GM12878 (cell line): Measurements from ENCODE around the gene FLYWCH2. TPM values are rescaled to one million over a fixed set of nuclear protein-coding genes. Genes with fewer than 3 reads are reported as not detected.
A peak's percentile ranks its signal among the peaks of the same experiment; 100 is the strongest.

Source experiments
- ATAC-seq: fragments of 200-7000 bp; cut with Tn5 transposase; 3 replicates; pipeline ENCODE4 v1.9.1; 2020; ENCODE audit warnings: mild to moderate bottlenecking, moderate library complexity
- BruUV-seq: library from RNA; stranded (reverse); fragments of 400-500 nt; replicated peaks from 2 replicates; lab custom pipeline; 2021; lab: Mats Ljungman, UMichigan
- CTCF ChIA-PET: fragments of 300-600 bp; sonication (Branson Sonifier 250); formaldehyde crosslinking; extraction: SDS; loops from one replicate; lab custom pipeline; 2021; ENCODE audit warnings: inconsistent platforms; lab: Yijun Ruan, JAX
- POLR2A ChIA-PET: fragments of 350-600 bp; formaldehyde crosslinking; extraction: SDS; loops from one replicate; lab custom pipeline; 2021; ENCODE audit warnings: inconsistent platforms; lab: Charles Lee
- RAD21 ChIA-PET: fragments of 300-600 bp; sonication (Branson Sonifier 250); formaldehyde crosslinking; loops from one replicate; lab custom pipeline; 2023; ENCODE audit warnings: antibody characterized with exemption; ENCODE audit not compliant: unreplicated experiment; lab: Charles Lee
- SMC1A ChIA-PET: fragments of 300-600 bp; sonication (Branson Sonifier 250); formaldehyde crosslinking; loops from one replicate; lab custom pipeline; 2023; ENCODE audit not compliant: unreplicated experiment, uncharacterized antibody; lab: Charles Lee
- DNase-seq: peaks from one replicate; pipeline ENCODE4 v3.0.0-alpha.2; 2011; ENCODE audit warnings: low read depth, low spot score
- FAIRE-seq: peaks from 3 replicates; lab custom pipeline; 2011; peaks lifted over from hg19 to GRCh38; lab: Jason Lieb, UNC
- H2AFZ ChIP-seq: 2 replicates; pipeline ENCODE4 v1.6.0; 2011; ENCODE audit warnings: low read depth, low read length, control low read depth; ENCODE audit not compliant: control insufficient read depth
- H3K27ac ChIP-seq: 2 replicates; pipeline ENCODE4 v1.5.1; 2011; ENCODE audit warnings: control low read depth; ENCODE audit not compliant: control insufficient read depth, insufficient read depth
- H3K27me3 ChIP-seq, 2 experiments: replicated peaks in 1 of 2; 2 replicates each; pipeline versions ENCODE4 v1.6.0 to v1.6.1; 2011; ENCODE audit warnings: low read length in 1 of 2; ENCODE audit not compliant: control insufficient read depth in 2 of 2, insufficient read depth in 2 of 2
- H3K36me3 ChIP-seq, 2 experiments: 2 replicates each; pipeline ENCODE4 v1.5.1; 2011; ENCODE audit warnings: low read length in 1 of 2; ENCODE audit not compliant: control insufficient read depth in 2 of 2, insufficient read depth in 2 of 2
- H3K4me1 ChIP-seq: 2 replicates; pipeline ENCODE4 v1.6.1; 2011; ENCODE audit warnings: mild to moderate bottlenecking, low read length, moderate library complexity, mixed read lengths; ENCODE audit not compliant: control insufficient read depth, insufficient read depth
- H3K4me2 ChIP-seq: 2 replicates; pipeline ENCODE4 v1.6.0; 2011; ENCODE audit warnings: control low read depth; ENCODE audit not compliant: control insufficient read depth, insufficient read depth
- H3K4me3 ChIP-seq: fragments of 200-600 bp; sonication (generic); 2 replicates; pipeline ENCODE4 v1.5.1; 2016
- H3K79me2 ChIP-seq: 2 replicates; pipeline ENCODE4 v1.6.0; 2011; ENCODE audit warnings: low read length; ENCODE audit not compliant: control insufficient read depth, insufficient read depth
- H3K9ac ChIP-seq: 2 replicates; pipeline ENCODE4 v1.8.0; 2011; ENCODE audit warnings: low read length, control low read depth, mixed read lengths; ENCODE audit not compliant: control insufficient read depth, insufficient read depth
- H3K9me3 ChIP-seq: replicated peaks from 3 replicates; pipeline ENCODE4 v1.5.1; 2011; ENCODE audit warnings: mild to moderate bottlenecking, low read length; ENCODE audit not compliant: control insufficient read depth, insufficient read depth
- H4K20me1 ChIP-seq: 2 replicates; pipeline ENCODE4 v1.6.0; 2011; ENCODE audit not compliant: control insufficient read depth, insufficient read depth
- BACH1 ChIP-seq: fragments of 450-650 bp; IDR thresholded peaks from 2 replicates; pipeline ENCODE4 v1.6.1; 2017; ENCODE audit warnings: mild to moderate bottlenecking, borderline replicate concordance
- MEF2B ChIP-seq: fragments of 450-650 bp; IDR thresholded peaks from 2 replicates; pipeline ENCODE4 v1.6.1; 2018; ENCODE audit warnings: mild to moderate bottlenecking, moderate library complexity; ENCODE audit not compliant: partially characterized antibody, poor library complexity, severe bottlenecking
- MTA2 ChIP-seq: fragments of 450-650 bp; IDR thresholded peaks from 2 replicates; pipeline ENCODE4 v1.6.1; 2016; ENCODE audit warnings: low read depth, mild to moderate bottlenecking, moderate library complexity
- WGBS: methylation state at CpG from one replicate; pipeline ENCODE4 v1.1.6; 2016; ENCODE audit warnings: low lambda C conversion rate; ENCODE audit not compliant: insufficient replicate concordance, insufficient coverage; ENCODE audit errors: missing lambda C conversion rate; 5-methylcytosine and 5-hydroxymethylcytosine counted together
- in situ Hi-C: fragments of 300-500 bp; cut with MboI; formaldehyde crosslinking; loops from 9 replicates; pipeline ENCODE4 v1.14.3; 2018; ENCODE audit warnings: mixed read lengths
- intact Hi-C: fragments of 100-400 bp; cut with micrococcal nuclease; formaldehyde crosslinking; loops from one replicate; pipeline ENCODE4 v1.14.2; 2022; ENCODE audit not compliant: unreplicated experiment
- polyA plus RNA-seq, 11 experiments: library from polyadenylated mRNA; depleted of rRNA in 4 of 11; unstranded in 6 of 11; stranded (reverse) in 5 of 11; fragments of >200 nt; fragmentation: Nextera tagmentation in 4 of 11; fragmentation: Illumina TruSeq in 1 of 11; extraction: Ambion mirVana in 4 of 11; extraction: Trizol in 1 of 11; gene quantifications; 1 replicate in 1 of 11; 2 replicates in 10 of 11; pipeline versions ENCODE4 v1.2.1 to v1.2.3, GENCODE V29; 2011 to 2016; ENCODE audit warnings: inconsistent platforms in 2 of 11, missing spikeins in 2 of 11, low read depth in 1 of 11
- total RNA-seq, 4 experiments: library from RNA; depleted of rRNA in 3 of 4; stranded (reverse); fragments of >200 nt in 3 of 4; fragmentation: Illumina TruSeq in 1 of 4; extraction: Trizol in 1 of 4; gene quantifications; 2 replicates each; pipeline versions ENCODE4 v1.2.1 to v1.2.3, GENCODE V29; 2013 to 2021
- TF ChIP-seq, protein P1 (sequence below): fragments of 450-650 bp; IDR thresholded peaks from 2 replicates; pipeline ENCODE4 v1.6.1; 2018; ENCODE audit warnings: mild to moderate bottlenecking, low read depth, moderate library complexity; ENCODE audit not compliant: partially characterized antibody
- TF ChIP-seq, protein P2 (sequence below): IDR thresholded peaks from 2 replicates; pipeline ENCODE4 v1.6.1; 2012; ENCODE audit warnings: low read depth, low read length, improper control_type of control experiment
- TF ChIP-seq, protein P3 (sequence below): fragments of 450-650 bp; conservative IDR thresholded peaks from 2 replicates; pipeline ENCODE4 v1.6.1; 2017; ENCODE audit warnings: mild to moderate bottlenecking, moderate library complexity

FLYWCH2 gene
- total and polyA plus RNA-seq, 10 of the 15 experiments (the other 5 are each of a cell fraction or from before 2014, with no cell fraction given): 0.27 to 43.1 (median 17.7) TPM

DNA sequence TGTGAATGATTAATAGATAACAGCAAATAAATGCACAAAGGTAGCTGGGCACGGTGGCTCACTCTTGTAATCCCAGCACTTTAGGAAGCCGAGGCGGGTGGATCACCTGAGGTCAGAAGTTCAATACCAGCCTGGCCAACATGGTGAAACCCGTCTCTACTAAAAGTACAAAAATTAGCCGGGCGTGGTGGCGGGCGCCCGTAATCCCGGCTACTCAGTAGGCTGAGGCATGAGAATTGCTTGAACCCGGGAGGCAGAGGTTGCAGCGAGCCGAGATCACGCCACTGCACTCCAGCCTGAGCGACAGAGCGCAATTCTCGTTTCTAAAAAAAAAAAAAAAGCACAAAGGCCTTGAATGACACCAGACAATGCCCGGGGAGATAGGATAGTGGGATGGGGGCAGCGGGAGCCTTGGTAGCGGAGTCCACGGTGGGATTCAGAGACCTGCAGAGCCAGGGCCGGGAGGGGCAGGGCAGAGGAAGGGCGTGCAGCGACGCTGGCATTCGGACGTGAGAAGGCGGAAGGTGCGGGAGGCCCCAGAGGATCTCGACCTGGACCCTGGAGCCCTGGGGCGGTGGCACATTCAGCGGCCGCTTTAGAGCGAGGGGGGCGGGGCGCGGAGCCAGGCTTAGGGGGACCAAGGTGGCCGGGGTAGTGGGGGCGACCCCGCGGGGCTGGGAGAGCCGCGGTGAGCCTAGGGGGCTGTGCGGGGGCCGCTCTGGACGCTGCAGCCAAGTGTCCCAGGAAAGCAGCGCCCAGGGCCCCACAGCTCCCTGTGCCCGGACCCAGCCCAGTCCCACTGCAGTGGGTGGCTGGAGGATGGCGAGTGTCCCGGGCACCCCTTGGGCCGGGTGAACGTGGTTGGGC lies 999 bp upstream of the FLYWCH2 start (continued):
- TF ChIP-seq, protein P1, sequence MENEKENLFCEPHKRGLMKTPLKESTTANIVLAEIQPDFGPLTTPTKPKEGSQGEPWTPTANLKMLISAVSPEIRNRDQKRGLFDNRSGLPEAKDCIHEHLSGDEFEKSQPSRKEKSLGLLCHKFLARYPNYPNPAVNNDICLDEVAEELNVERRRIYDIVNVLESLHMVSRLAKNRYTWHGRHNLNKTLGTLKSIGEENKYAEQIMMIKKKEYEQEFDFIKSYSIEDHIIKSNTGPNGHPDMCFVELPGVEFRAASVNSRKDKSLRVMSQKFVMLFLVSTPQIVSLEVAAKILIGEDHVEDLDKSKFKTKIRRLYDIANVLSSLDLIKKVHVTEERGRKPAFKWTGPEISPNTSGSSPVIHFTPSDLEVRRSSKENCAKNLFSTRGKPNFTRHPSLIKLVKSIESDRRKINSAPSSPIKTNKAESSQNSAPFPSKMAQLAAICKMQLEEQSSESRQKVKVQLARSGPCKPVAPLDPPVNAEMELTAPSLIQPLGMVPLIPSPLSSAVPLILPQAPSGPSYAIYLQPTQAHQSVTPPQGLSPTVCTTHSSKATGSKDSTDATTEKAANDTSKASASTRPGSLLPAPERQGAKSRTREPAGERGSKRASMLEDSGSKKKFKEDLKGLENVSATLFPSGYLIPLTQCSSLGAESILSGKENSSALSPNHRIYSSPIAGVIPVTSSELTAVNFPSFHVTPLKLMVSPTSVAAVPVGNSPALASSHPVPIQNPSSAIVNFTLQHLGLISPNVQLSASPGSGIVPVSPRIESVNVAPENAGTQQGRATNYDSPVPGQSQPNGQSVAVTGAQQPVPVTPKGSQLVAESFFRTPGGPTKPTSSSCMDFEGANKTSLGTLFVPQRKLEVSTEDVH: no peak
- no peak for TF ChIP-seq MTA2

DNA sequence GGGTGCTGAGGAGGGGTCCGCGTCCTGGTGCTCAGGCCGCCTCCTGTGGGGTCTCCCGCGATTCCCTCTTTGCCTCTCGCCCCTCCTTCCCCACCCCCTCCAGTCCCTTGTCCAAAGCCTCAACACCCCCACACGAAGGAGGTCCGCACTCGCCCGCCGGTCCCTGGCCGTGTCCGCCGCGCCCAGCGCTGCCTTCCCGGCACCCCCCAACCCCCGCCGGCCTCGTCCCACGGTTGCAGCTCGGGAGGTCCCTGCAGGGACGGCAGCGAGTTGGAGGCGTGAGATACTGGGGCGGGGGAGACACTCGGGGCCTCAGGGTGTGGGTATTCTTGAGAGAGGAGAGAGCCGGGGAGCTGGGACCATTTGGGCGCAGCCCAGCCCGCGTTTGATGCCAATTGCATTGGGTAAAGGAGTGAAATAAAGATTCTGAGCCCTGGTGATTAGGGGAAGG lies 468 bp downstream of the FLYWCH2 start:
- no peak for TF ChIP-seq MEF2B
- 0 out of 2 replicates have a peak, but pooled peaks have one; percentile 4 for TF ChIP-seq BACH1
- TF ChIP-seq, protein P2, sequence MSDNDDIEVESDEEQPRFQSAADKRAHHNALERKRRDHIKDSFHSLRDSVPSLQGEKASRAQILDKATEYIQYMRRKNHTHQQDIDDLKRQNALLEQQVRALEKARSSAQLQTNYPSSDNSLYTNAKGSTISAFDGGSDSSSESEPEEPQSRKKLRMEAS: no peak
- TF ChIP-seq, protein P3, sequence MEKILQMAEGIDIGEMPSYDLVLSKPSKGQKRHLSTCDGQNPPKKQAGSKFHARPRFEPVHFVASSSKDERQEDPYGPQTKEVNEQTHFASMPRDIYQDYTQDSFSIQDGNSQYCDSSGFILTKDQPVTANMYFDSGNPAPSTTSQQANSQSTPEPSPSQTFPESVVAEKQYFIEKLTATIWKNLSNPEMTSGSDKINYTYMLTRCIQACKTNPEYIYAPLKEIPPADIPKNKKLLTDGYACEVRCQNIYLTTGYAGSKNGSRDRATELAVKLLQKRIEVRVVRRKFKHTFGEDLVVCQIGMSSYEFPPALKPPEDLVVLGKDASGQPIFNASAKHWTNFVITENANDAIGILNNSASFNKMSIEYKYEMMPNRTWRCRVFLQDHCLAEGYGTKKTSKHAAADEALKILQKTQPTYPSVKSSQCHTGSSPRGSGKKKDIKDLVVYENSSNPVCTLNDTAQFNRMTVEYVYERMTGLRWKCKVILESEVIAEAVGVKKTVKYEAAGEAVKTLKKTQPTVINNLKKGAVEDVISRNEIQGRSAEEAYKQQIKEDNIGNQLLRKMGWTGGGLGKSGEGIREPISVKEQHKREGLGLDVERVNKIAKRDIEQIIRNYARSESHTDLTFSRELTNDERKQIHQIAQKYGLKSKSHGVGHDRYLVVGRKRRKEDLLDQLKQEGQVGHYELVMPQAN: peak; percentile 16; the same call in 1 of the 2 replicates
- Histone ChIP-seq H3K27ac (peak overlapping the region; percentile 68), H3K36me3 (no peaks in the 10 kb centered on the region), H4K20me1 (no peaks in the 10 kb centered on the region), H3K27me3 (no peaks in the 10 kb centered on the region), H3K9me3 (peaks cover 4% of the 10 kb centered on the region; the same call in 2 of the 3 replicates), H2AFZ (peak overlapping the region; percentile 99), H3K9ac (peak overlapping the region; percentile 76), H3K79me2 (no peaks in the 10 kb centered on the region), H3K4me3 (peak overlapping the region; percentile 90), H3K4me2 (peak overlapping the region; percentile 99), H3K4me1 (peaks cover 8% of the 10 kb centered on the region)
- no peak for FAIRE-seq
- DNase-seq: no peak
- RAD21 ChIA-PET: interaction anchor here (0.9 to 2.1 kb wide), 13 partner anchors 9 to 72 kb away, joined by 3 to 19 read pairs (median 6); partner anchors contain the start of gene FLYWCH1
- POLR2A ChIA-PET: interaction anchor here (1.1 to 2.1 kb wide), 6 partner anchors 9 to 137 kb away, joined by 3 to 20 read pairs (median 6); partner anchors contain the start of gene TNFRSF12A
- 2% methylated on average over 11 of the region's 31 CpGs for WGBS
- BruUV-seq: TSS peak; percentile 72
- CTCF ChIA-PET: interaction anchor here (0.9 to 2.1 kb wide), 10 partner anchors 9 to 44 kb away, joined by 3 to 12 read pairs (median 8); partner anchors contain the start of gene FLYWCH1
- in situ Hi-C loops: no loop called here
- SMC1A ChIA-PET: interaction anchor here (0.7 to 2.0 kb wide), 8 partner anchors 15 to 40 kb away, joined by 3 to 9 read pairs (median 4); partner anchors contain the start of gene FLYWCH1
- no peak; the same call in 2 of the 3 replicates for ATAC-seq
- intact Hi-C loops: loop anchor here (2.0 kb wide), 1 partner anchor 21 kb away; no protein-coding TSS in a partner anchor
